ENCODE measurements around the gene CALB2.

DNA sequence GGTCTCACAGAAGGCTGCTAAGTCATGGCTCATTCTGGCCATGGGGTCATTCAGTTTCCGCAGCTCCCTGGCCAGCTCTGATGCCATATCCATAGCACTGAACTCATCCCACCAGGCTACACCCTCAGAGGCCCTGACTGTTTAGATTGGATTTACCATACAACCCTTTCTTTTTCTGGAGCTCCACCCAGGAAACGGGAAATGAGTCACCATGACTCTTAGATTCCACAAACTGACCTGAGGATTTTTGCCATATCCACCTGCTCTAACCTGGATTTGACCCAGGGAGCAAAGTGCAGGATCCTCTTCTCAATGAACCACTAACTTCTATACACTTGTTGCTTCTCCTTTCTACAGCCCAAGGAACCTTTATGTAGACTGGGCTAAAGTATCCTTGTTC is 20.3 kb upstream of the CALB2 start:
- TF ChIP-seq, protein P1, sequence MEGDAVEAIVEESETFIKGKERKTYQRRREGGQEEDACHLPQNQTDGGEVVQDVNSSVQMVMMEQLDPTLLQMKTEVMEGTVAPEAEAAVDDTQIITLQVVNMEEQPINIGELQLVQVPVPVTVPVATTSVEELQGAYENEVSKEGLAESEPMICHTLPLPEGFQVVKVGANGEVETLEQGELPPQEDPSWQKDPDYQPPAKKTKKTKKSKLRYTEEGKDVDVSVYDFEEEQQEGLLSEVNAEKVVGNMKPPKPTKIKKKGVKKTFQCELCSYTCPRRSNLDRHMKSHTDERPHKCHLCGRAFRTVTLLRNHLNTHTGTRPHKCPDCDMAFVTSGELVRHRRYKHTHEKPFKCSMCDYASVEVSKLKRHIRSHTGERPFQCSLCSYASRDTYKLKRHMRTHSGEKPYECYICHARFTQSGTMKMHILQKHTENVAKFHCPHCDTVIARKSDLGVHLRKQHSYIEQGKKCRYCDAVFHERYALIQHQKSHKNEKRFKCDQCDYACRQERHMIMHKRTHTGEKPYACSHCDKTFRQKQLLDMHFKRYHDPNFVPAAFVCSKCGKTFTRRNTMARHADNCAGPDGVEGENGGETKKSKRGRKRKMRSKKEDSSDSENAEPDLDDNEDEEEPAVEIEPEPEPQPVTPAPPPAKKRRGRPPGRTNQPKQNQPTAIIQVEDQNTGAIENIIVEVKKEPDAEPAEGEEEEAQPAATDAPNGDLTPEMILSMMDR (IDR thresholded peaks at IDR 0.05; ENCODE audit: low read depth, low read length): no peak
- TF ChIP-seq EZH2phosphoT487 (IDR thresholded peaks at IDR 0.05; ENCODE audit: low read depth): no peak

Data from OCI-LY3 (cell line).